Measurements from ENCODE around the gene EPC2. TPM values are rescaled to one million over a fixed set of nuclear protein-coding genes. Genes with fewer than 3 reads are reported as not detected.

EPC2 gene
- total RNA-seq, 1 experiment from 2014 or later, result 20.3 TPM

GRCh38 chr2:148812306-148812705, 167.8 kb downstream of the EPC2 start:
- 0 out of 2 replicates have a peak overlapping the region, but pooled peaks have one; percentile 38 for H3K27ac Mint-ChIP-seq
- no peak overlapping the region for H3K4me3 Mint-ChIP-seq
- ATAC-seq (no peak), DNase-seq (ENCODE audit: low spot score) (no peak)
- POLR2A ChIA-PET, result no interaction called here
- peaks cover 5% of the 10 kb centered on the region for H3K36me3 Mint-ChIP-seq
- TF ChIP-seq TCF7 (CRISPR knock-in tag; IDR thresholded peaks at IDR 0.05; ENCODE audit: low read depth) (no peak), ZNF138 (CRISPR knock-in tag; conservative IDR thresholded peaks at IDR 0.05) (no peak), MAX (CRISPR knock-in tag; IDR thresholded peaks at IDR 0.05) (peak; percentile 44; the same call in 1 of the 2 replicates), JAZF1 (CRISPR knock-in tag; IDR thresholded peaks at IDR 0.05) (no peak), IRF1 (CRISPR knock-in tag; IDR thresholded peaks at IDR 0.05) (no peak), PREB (CRISPR knock-in tag; IDR thresholded peaks at IDR 0.05; ENCODE audit: borderline replicate concordance) (no peak)
- H3K27me3 Mint-ChIP-seq (ENCODE audit: low read depth), result peaks cover 4% of the 10 kb centered on the region
- H3K4me1 Mint-ChIP-seq, result peaks cover 69% of the 10 kb centered on the region
- CTCF ChIA-PET, result interaction anchor here (0.6 to 1.1 kb wide), 6 partner anchors 12 to 303 kb away, joined by 3 to 5 read pairs (median 3); no protein-coding TSS in a partner anchor
- H3K9me3 Mint-ChIP-seq, result peaks cover 8% of the 10 kb centered on the region

- POLR2A ChIA-PET, result interaction anchor here (0.9 to 1.3 kb wide), 2 partner anchors 62 to 168 kb away, joined by 3 to 4 read pairs; partner anchors contain the start of gene KIF5C
- peak overlapping the region; percentile 95 for H3K27ac Mint-ChIP-seq
- H3K4me3 Mint-ChIP-seq, result 0 out of 2 replicates have a peak overlapping the region, but pooled peaks have one; percentile 11
- no peak for TF ChIP-seq MXD4 (CRISPR knock-in tag; IDR thresholded peaks at IDR 0.05; ENCODE audit: borderline replicate concordance)
- TF ChIP-seq JUN (CRISPR knock-in tag; IDR thresholded peaks at IDR 0.05), result no peak
- TF ChIP-seq NR1H2 (CRISPR knock-in tag; IDR thresholded peaks at IDR 0.05), result no peak
- no peak for TF ChIP-seq NFATC4 (CRISPR knock-in tag; IDR thresholded peaks at IDR 0.05)
- TF ChIP-seq FOXP1 (CRISPR knock-in tag; IDR thresholded peaks at IDR 0.05; ENCODE audit: borderline replicate concordance), result peak; percentile 56; the same call in 1 of the 2 replicates
- TF ChIP-seq ELF4 (CRISPR knock-in tag; IDR thresholded peaks at IDR 0.05; ENCODE audit: low read depth), result no peak
- peak; percentile 38 for TF ChIP-seq ETV6 (CRISPR knock-in tag; IDR thresholded peaks at IDR 0.05)
- TF ChIP-seq ARID4B (CRISPR knock-in tag; IDR thresholded peaks at IDR 0.05; ENCODE audit: borderline replicate concordance), result no peak
- no peak for TF ChIP-seq IRF2 (CRISPR knock-in tag; IDR thresholded peaks at IDR 0.05; ENCODE audit: borderline replicate concordance, low read depth)
- TF ChIP-seq CDX4 (CRISPR knock-in tag; IDR thresholded peaks at IDR 0.05; ENCODE audit: borderline replicate concordance), result no peak
- no peak for TF ChIP-seq ZNF532 (CRISPR knock-in tag; IDR thresholded peaks at IDR 0.05; ENCODE audit: borderline replicate concordance)
- no peak for TF ChIP-seq ATF2 (CRISPR knock-in tag; IDR thresholded peaks at IDR 0.05; ENCODE audit: borderline replicate concordance, low read depth)
- no peak for TF ChIP-seq TCF7 (CRISPR knock-in tag; IDR thresholded peaks at IDR 0.05; ENCODE audit: low read depth)
These were observed 169.1 kb downstream of the EPC2 start for GRCh38 chr2:148813603-148814065.

More at GRCh38 chr2:148813603-148814065, 169.1 kb downstream of the EPC2 start:
- ATAC-seq (peak; percentile 97), DNase-seq (ENCODE audit: low spot score) (peak; percentile 93)
- Mint-ChIP-seq H3K36me3 (no peaks in the 10 kb centered on the region), H3K9me3 (no peaks in the 10 kb centered on the region), H3K4me1 (peaks cover 66% of the 10 kb centered on the region), H3K27me3 (ENCODE audit: low read depth) (peaks cover 4% of the 10 kb centered on the region)
- CTCF ChIA-PET, result interaction anchor here (0.5 to 1.9 kb wide), 4 partner anchors 15 to 826 kb away, joined by 3 to 5 read pairs (median 4); no protein-coding TSS in a partner anchor

All from WTC11 (cell line).